ENCODE data around the gene RBM33. TPM values are rescaled to one million over a fixed set of nuclear protein-coding genes. Genes with fewer than 3 reads are reported as not detected.

The RBM33 gene
- total RNA-seq, 1 donor from 2014 or later, result 62.8 TPM

- TF ChIP-seq, protein P1, sequence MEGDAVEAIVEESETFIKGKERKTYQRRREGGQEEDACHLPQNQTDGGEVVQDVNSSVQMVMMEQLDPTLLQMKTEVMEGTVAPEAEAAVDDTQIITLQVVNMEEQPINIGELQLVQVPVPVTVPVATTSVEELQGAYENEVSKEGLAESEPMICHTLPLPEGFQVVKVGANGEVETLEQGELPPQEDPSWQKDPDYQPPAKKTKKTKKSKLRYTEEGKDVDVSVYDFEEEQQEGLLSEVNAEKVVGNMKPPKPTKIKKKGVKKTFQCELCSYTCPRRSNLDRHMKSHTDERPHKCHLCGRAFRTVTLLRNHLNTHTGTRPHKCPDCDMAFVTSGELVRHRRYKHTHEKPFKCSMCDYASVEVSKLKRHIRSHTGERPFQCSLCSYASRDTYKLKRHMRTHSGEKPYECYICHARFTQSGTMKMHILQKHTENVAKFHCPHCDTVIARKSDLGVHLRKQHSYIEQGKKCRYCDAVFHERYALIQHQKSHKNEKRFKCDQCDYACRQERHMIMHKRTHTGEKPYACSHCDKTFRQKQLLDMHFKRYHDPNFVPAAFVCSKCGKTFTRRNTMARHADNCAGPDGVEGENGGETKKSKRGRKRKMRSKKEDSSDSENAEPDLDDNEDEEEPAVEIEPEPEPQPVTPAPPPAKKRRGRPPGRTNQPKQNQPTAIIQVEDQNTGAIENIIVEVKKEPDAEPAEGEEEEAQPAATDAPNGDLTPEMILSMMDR (IDR thresholded peaks at IDR 0.05), result no peak
- no peaks in the 10 kb centered on the region for H3K9me3 ChIP-seq
- H3K4me1 ChIP-seq, result peaks cover 22% of the 10 kb centered on the region
- no peak overlapping the region for H3K27ac ChIP-seq
- DNase-seq (no peak), ATAC-seq (no peak)
- intact Hi-C loops (cut with DNase I), result no loop called here
- no peak overlapping the region for H3K4me3 ChIP-seq
- peaks cover 41% of the 10 kb centered on the region for H3K36me3 ChIP-seq
- H3K27me3 ChIP-seq, result no peaks in the 10 kb centered on the region
These were observed 117.6 kb downstream of the RBM33 start for GRCh38 chr7:155762036-155762435.

DNA sequence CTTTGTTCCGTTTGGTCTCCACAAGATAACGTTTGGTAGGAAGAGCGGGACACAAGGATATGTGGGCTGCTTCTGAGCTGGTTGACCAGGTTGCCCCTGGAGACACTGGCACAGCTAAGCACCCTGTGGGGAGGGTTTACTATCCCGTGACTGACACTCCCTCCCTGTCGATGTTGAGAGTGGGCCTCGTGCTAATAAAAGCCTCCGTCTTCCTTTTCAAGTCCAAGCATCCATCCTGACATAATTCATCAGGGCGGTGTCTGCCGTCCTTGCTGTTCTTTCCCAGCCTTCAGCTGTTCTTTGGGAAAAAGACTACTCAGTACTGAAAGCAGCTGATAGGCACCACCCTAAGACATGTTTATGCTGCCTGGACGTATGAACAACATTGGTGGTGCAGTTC lies 118.2 kb downstream of the RBM33 start:
- intact Hi-C loops (cut with DNase I), result no loop called here
- Histone ChIP-seq H3K27ac (no peak overlapping the region), H3K9me3 (no peaks in the 10 kb centered on the region), H3K4me3 (no peak overlapping the region), H3K36me3 (peaks cover 47% of the 10 kb centered on the region), H3K27me3 (no peaks in the 10 kb centered on the region), H3K4me1 (peaks cover 22% of the 10 kb centered on the region)
- no peak for ATAC-seq
- no peak for DNase-seq
- TF ChIP-seq, protein P1 (IDR thresholded peaks at IDR 0.05), result no peak

GRCh38 chr7:155763122-155763521 lies 118.7 kb downstream of the RBM33 start:
- Histone ChIP-seq H3K27me3 (no peaks in the 10 kb centered on the region), H3K4me1 (peaks cover 24% of the 10 kb centered on the region), H3K36me3 (peaks cover 52% of the 10 kb centered on the region), H3K9me3 (no peaks in the 10 kb centered on the region), H3K4me3 (no peak overlapping the region), H3K27ac (no peak overlapping the region)
- TF ChIP-seq, protein P1 (IDR thresholded peaks at IDR 0.05), result no peak
- DNase-seq (no peak), ATAC-seq (no peak)
- intact Hi-C loops (cut with DNase I), result no loop called here

DNA sequence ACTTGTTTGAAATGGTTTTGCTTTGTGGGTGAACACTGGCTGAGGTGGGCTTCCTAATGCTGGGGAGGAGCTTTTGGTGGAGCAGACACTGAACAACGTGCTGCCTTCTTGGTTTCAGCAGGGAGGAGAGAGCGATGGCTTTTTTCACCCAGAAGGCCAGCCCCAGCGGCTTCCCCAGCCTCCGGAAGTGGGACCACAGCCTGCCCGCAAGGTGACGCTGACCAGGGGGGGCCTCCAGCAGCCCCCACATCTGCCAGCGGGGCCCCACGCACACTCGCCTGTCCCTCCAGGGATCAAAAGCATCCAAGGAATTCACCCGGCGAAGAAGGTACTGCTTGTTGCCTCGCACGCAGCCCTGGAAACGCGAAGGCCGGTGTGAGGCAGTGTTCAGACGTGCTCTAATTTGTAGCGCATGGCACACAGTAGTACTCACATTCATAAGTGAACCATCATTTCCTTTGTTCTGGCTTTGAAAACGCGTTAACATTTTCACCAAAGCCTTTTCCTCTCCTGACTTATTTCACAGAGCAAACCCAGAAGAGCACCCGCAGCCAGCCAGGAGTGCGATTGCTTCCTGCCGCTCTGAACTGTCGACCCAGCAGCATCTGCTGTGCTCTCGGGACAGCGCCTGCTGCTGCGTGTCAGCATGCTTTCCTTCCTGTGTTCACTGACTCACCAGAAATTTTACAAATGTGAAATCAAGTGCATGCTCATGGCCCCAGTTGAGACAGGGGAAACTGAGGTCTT lies 119.4 kb downstream of the RBM33 start:
- peak; percentile 34 for ATAC-seq
- Histone ChIP-seq H3K27me3 (no peaks in the 10 kb centered on the region), H3K9me3 (no peaks in the 10 kb centered on the region), H3K4me1 (peaks cover 26% of the 10 kb centered on the region), H3K4me3 (no peak overlapping the region), H3K36me3 (peaks cover 59% of the 10 kb centered on the region), H3K27ac (peak overlapping the region; percentile 48)
- no peak for DNase-seq
- TF ChIP-seq, protein P1 (IDR thresholded peaks at IDR 0.05), result no peak
- intact Hi-C loops (cut with DNase I), result no loop called here

DNA sequence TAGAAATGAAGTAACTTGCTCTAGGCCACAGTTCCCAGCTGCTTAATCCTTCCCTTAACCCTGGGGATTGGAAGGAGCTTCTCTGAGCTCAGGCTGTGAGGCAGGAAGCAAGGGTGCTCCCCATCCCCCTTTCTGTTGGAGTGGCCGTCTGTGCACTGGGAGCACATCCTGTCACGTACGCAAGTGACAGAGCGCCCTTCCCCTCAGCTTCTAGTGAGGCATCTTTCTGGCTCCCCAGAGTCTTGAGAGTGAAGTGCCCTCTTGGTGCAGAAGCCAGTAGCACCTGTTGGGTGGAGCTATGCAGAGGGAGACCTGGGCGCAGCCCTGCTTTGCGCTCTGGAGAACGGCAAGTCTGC lies 120.0 kb downstream of the RBM33 start:
- H3K36me3 ChIP-seq, result peaks cover 64% of the 10 kb centered on the region
- intact Hi-C loops (cut with DNase I), result no loop called here
- ATAC-seq, result peak; percentile 22
- no peaks in the 10 kb centered on the region for H3K27me3 ChIP-seq
- H3K27ac ChIP-seq, result no peak overlapping the region
- TF ChIP-seq, protein P1 (IDR thresholded peaks at IDR 0.05), result no peak
- H3K4me3 ChIP-seq, result no peak overlapping the region
- DNase-seq, result no peak
- no peaks in the 10 kb centered on the region for H3K9me3 ChIP-seq
- H3K4me1 ChIP-seq, result peaks cover 26% of the 10 kb centered on the region
